Transverse colon (tissue), 4 donors: ENCODE data around the gene CLSTN2. TPM values are rescaled to one million over a fixed set of nuclear protein-coding genes. Genes with fewer than 3 reads are reported as not detected.

Experiments used
- DNase-seq: peaks from one replicate; pipeline ENCODE4 v3.0.0-alpha.2; 2019
- H3K27ac ChIP-seq, 4 donors: fragments of 200-600 bp; sonication (generic); 2 replicates each; pipeline ENCODE4 v1.5.1; 2016 to 2018; ENCODE audit warnings: inconsistent platforms in 4 of 4
- H3K27me3 ChIP-seq: fragments of 200-600 bp; sonication (generic); 2 replicates; pipeline ENCODE4 v1.5.1; 2017; ENCODE audit warnings: inconsistent platforms
- H3K36me3 ChIP-seq, 4 donors: fragments of 200-600 bp; sonication (generic); 2 replicates each; pipeline ENCODE4 v1.5.1; 2017 to 2019; ENCODE audit warnings: inconsistent platforms in 4 of 4
- H3K4me1 ChIP-seq, 4 donors: fragments of 200-600 bp; sonication (generic); 2 replicates each; pipeline ENCODE4 v1.5.1; 2017 to 2020; ENCODE audit warnings: inconsistent platforms in 4 of 4
- H3K4me3 ChIP-seq, 4 donors: fragments of 200-600 bp; sonication (generic); 1 replicate in 1 of 4; 2 replicates in 3 of 4; pipeline versions ENCODE4 v1.5.1 to v1.6.1; 2017 to 2019; ENCODE audit warnings: inconsistent platforms in 4 of 4
- H3K9me3 ChIP-seq, 2 donors: fragments of 200-600 bp; sonication (generic); 2 replicates each; pipeline ENCODE4 v1.5.1; 2017 to 2019; ENCODE audit warnings: inconsistent platforms in 2 of 2
- EP300 ChIP-seq: sonication (generic); formaldehyde crosslinking; IDR thresholded peaks from one replicate; pipeline ENCODE4 v1.6.1; 2017; ENCODE audit warnings: antibody characterized with exemption, low read depth
- POLR2A ChIP-seq: fragments of 450-650 bp; IDR thresholded peaks from one replicate; pipeline ENCODE4 v1.6.1; 2016; ENCODE audit warnings: antibody characterized with exemption, mild to moderate bottlenecking, moderate library complexity
- POLR2AphosphoS5 ChIP-seq, 3 donors: sonication (generic); formaldehyde crosslinking; IDR thresholded peaks; one replicate each; pipeline ENCODE4 v1.6.1; 2016; ENCODE audit warnings: antibody characterized with exemption in 3 of 3
- WGBS, 2 donors: methylation state at CpG; one replicate each; pipeline ENCODE4 v1.1.5; 2018; ENCODE audit warnings: low coverage in 1 of 2; 5-methylcytosine and 5-hydroxymethylcytosine counted together
- in situ Hi-C, 4 donors: fragments of 200-750 bp; cut with MboI; loops; one replicate each; pipeline versions ENCODE4 v1.15.0 to v1.15.1; 2017; ENCODE audit warnings: low sequenced_read_pairs in 3 of 4, low pct_ligation_motif_present in 1 of 4, low pct_unique_long_range_greater_than_20kb in 1 of 4
- intact Hi-C: fragments of 100-400 bp; cut with DNase I; formaldehyde crosslinking; loops from one replicate; pipeline ENCODE4 v1.15.1; 2023; ENCODE audit warnings: low total_unique reads
- total RNA-seq, 4 donors: library from RNA; depleted of rRNA; stranded (reverse); fragments of >200 nt; gene quantifications; one replicate each; pipeline ENCODE4 v1.1.0, GENCODE V29; 2016
- TF ChIP-seq, protein P1 (sequence below), 5 experiments: fragments of 200-600 bp in 3 of 5; fragments of 450-650 bp in 2 of 5; sonication (generic) in 3 of 5; IDR thresholded peaks; 1 replicate in 2 of 5; 2 replicates in 3 of 5; pipeline ENCODE4 v1.5.1; 2016 to 2017; ENCODE audit warnings: antibody characterized with exemption in 5 of 5, inconsistent platforms in 3 of 5, mild to moderate bottlenecking in 2 of 5, moderate library complexity in 1 of 5

CLSTN2 gene
- total RNA-seq, 4 donors from 2014 or later, result 0.60 to 9.0 (median 2.2) TPM

DNA sequence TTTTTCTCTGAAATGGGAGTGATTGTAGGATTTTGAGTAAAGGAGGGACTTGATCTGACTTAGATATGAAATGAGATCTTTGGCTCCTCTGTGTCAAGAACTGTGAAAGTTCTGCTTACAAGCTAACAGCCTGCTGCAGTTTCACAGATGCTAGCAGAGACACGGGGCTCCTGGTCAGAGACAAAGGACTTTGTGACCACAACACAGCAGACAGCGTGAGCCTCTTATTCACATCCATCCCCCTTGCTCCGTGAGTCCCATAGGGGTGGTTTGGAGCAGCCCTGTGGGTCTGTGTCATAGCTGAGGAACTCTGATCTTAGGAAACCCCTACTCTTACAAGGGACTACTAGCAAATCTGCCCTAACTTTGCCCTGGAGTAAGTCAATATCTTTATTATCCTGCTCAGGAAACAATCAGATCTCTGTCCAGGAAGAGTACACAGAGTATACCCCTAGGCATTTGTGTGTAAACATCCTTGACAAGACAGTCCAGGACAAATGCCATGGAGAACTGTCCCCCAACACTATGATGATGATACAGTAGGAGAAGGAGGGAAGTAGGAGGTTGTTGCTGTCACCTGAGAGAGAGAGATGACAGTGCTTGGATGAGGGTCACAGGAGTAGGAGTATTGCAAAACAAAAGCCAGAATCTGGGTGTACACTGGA lies 80.0 kb downstream of the CLSTN2 start:
- DNase-seq, result no peak
- Histone ChIP-seq H3K4me1 (no peaks in the 10 kb centered on the region), H3K4me3 (no peak overlapping the region), H3K9me3 (no peaks in the 10 kb centered on the region), H3K36me3 (no peaks in the 10 kb centered on the region), H3K27me3 (no peaks in the 10 kb centered on the region), H3K27ac (no peak overlapping the region)
- WGBS, 2 donors, result 38 to 78% methylated on average over 1 to 3 of the region's 3 CpGs
- intact Hi-C loops, result no loop called here
- in situ Hi-C loops, result no loop called here
- TF ChIP-seq EP300 (no peak), POLR2AphosphoS5 (IDR thresholded peaks at IDR 0.05) (no peak), POLR2A (no peak)
- TF ChIP-seq, protein P1, sequence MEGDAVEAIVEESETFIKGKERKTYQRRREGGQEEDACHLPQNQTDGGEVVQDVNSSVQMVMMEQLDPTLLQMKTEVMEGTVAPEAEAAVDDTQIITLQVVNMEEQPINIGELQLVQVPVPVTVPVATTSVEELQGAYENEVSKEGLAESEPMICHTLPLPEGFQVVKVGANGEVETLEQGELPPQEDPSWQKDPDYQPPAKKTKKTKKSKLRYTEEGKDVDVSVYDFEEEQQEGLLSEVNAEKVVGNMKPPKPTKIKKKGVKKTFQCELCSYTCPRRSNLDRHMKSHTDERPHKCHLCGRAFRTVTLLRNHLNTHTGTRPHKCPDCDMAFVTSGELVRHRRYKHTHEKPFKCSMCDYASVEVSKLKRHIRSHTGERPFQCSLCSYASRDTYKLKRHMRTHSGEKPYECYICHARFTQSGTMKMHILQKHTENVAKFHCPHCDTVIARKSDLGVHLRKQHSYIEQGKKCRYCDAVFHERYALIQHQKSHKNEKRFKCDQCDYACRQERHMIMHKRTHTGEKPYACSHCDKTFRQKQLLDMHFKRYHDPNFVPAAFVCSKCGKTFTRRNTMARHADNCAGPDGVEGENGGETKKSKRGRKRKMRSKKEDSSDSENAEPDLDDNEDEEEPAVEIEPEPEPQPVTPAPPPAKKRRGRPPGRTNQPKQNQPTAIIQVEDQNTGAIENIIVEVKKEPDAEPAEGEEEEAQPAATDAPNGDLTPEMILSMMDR (IDR thresholded peaks at IDR 0.05), result no peak

DNA sequence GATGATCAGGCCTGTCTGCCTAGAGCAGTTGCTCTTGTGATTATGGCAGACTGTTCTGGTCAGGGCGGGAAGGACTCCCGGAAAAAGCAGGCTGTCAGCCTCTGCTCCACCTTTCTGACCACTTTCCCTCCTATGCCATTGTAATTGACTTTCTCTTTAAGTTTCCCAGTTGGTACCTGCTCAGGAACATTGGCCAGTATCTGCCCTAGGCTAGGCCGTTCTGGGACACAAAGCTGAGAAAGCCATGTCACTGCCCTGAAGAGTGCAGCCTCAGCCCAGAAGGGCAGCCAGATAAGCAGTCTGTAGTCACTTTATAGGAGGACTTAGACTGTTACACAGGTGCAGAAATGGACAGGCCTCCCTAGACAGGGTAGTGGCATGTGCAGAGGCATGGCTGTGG lies 80.8 kb downstream of the CLSTN2 start:
- Histone ChIP-seq H3K27ac (no peak overlapping the region), H3K36me3 (no peaks in the 10 kb centered on the region), H3K9me3 (no peaks in the 10 kb centered on the region), H3K4me1 (no peaks in the 10 kb centered on the region), H3K27me3 (no peaks in the 10 kb centered on the region), H3K4me3 (no peak overlapping the region)
- DNase-seq, result no peak
- TF ChIP-seq, protein P1 (IDR thresholded peaks at IDR 0.05), result no peak
- TF ChIP-seq POLR2A (no peak), EP300 (no peak), POLR2AphosphoS5 (IDR thresholded peaks at IDR 0.05) (no peak)
- 86 to 100% methylated on average over 2 to 3 of the region's 3 CpGs for WGBS, 2 donors
- intact Hi-C loops, result no loop called here
- in situ Hi-C loops, result no loop called here

DNA sequence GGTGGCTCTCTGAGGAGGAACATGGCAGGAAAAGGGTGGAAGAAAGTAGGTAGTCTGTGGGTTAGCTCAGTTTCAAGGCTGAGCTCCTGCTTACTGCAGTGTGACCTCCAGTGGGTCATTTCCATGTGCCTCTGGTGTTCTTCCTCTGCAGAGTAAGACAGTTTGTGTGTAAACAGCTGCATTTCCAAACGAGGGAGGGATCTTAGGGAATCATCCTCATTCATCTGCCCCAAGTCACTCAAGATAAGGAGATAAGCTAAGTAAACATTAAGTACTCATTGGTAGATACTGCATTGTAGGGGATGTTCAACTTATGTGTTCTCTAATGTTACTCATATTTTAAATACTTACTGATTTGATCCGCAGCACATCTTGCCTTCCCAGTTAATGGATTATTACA lies 83.6 kb downstream of the CLSTN2 start:
- Histone ChIP-seq H3K36me3 (no peaks in the 10 kb centered on the region), H3K27ac (no peak overlapping the region), H3K27me3 (no peaks in the 10 kb centered on the region), H3K4me1 (peaks cover 0 to under 1% (median 0%) of the 10 kb centered on the region in 4 donors), H3K4me3 (no peak overlapping the region), H3K9me3 (no peaks in the 10 kb centered on the region)
- WGBS, 2 donors, result 52 to 67% methylated on average over 2 of the region's 2 CpGs
- intact Hi-C loops, result no loop called here
- no peak for TF ChIP-seq POLR2A
- TF ChIP-seq, protein P1 (IDR thresholded peaks at IDR 0.05), result no peak
- TF ChIP-seq POLR2AphosphoS5 (IDR thresholded peaks at IDR 0.05), result no peak
- TF ChIP-seq EP300, result no peak
- DNase-seq, result no peak
- in situ Hi-C loops, result no loop called here

DNA sequence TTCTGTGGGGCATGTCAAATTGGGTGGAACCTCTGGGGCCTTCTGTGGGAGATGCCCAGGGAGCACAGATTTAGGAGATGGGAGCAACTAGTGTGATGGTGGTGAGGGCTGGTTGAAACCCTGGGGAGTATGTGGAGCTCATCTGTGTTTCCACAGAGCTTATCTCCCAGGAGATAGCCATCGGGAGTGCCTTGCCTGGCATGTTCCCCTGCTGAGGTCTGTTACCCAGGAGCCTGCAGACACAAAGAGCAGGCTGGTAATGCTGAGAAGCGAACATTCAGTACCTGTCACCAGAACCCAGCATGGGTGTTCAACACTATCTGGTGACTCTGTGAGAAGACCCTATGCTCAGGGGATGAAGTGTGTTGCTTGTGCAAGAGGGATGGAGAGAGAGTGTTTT lies 85.0 kb downstream of the CLSTN2 start:
- H3K9me3 ChIP-seq, result no peaks in the 10 kb centered on the region
- WGBS, 2 donors, result 83 to 96% methylated on average over 1 to 2 of the region's 2 CpGs
- TF ChIP-seq POLR2A (no peak), POLR2AphosphoS5 (IDR thresholded peaks at IDR 0.05) (no peak), EP300 (no peak)
- TF ChIP-seq, protein P1 (IDR thresholded peaks at IDR 0.05), result no peak
- intact Hi-C loops (no loop called here), in situ Hi-C loops (no loop called here)
- H3K4me1 ChIP-seq, result peaks cover 0 to 7% (median 3%) of the 10 kb centered on the region in 4 donors
- no peak overlapping the region for H3K4me3 ChIP-seq
- no peak for DNase-seq
- no peaks in the 10 kb centered on the region for H3K27me3 ChIP-seq
- no peaks in the 10 kb centered on the region for H3K36me3 ChIP-seq
- H3K27ac ChIP-seq, result no peak overlapping the region
